Central memory CD8-positive, alpha-beta T cell (primary cell): Measurements from ENCODE around the gene MAMDC2.

ENCODE experiments used
- ATAC-seq: fragments of 150-1000 bp; cut with Tn5 transposase; replicated peaks from 2 replicates; pipeline ENCODE4 v1.10.0; 2022; ENCODE audit warnings: mild to moderate bottlenecking, moderate FRiP score, moderate number of reproducible peaks; ENCODE audit not compliant: poor library complexity, severe bottlenecking; ENCODE audit errors: extremely low read depth
- DNase-seq, 2 donors: peaks; one replicate each; pipeline ENCODE4 v3.0.0; 2021; ENCODE audit warnings: low spot score in 2 of 2
- H3K27ac Mint-ChIP-seq: one replicate; pipeline ENCODE4 v1.8.0; 2022; ENCODE audit warnings: low read depth, mild to moderate bottlenecking, moderate library complexity, mixed read lengths
- H3K27me3 Mint-ChIP-seq: one replicate; pipeline ENCODE4 v1.8.0; 2022; ENCODE audit warnings: mixed read lengths
- H3K36me3 Mint-ChIP-seq: one replicate; pipeline ENCODE4 v1.8.0; 2022; ENCODE audit warnings: mild to moderate bottlenecking, moderate library complexity, mixed read lengths; ENCODE audit not compliant: insufficient read depth
- H3K4me1 Mint-ChIP-seq: one replicate; pipeline ENCODE4 v1.8.0; 2022; ENCODE audit warnings: mixed read lengths
- H3K4me3 Mint-ChIP-seq: one replicate; pipeline ENCODE4 v1.8.0; 2022; ENCODE audit warnings: mild to moderate bottlenecking, moderate library complexity, mixed read lengths
- H3K9me3 Mint-ChIP-seq: one replicate; pipeline ENCODE4 v1.8.0; 2022; ENCODE audit warnings: mixed read lengths

The MAMDC2 gene

GRCh38 chr9:70121818-70122436, 78.3 kb downstream of the MAMDC2 start:
- no peaks in the 10 kb centered on the region for H3K36me3 Mint-ChIP-seq
- H3K4me3 Mint-ChIP-seq: no peak overlapping the region
- no peaks in the 10 kb centered on the region for H3K9me3 Mint-ChIP-seq
- H3K27me3 Mint-ChIP-seq: peaks cover 52% of the 10 kb centered on the region
- H3K4me1 Mint-ChIP-seq: no peaks in the 10 kb centered on the region
- no peak overlapping the region for H3K27ac Mint-ChIP-seq
- ATAC-seq: no peak
- DNase-seq: no peak

GRCh38 chr9:70123695-70124094, 80.0 kb downstream of the MAMDC2 start:
- ATAC-seq (no peak), DNase-seq (no peak)
- Mint-ChIP-seq H3K4me1 (no peaks in the 10 kb centered on the region), H3K27ac (no peak overlapping the region), H3K27me3 (peaks cover 39% of the 10 kb centered on the region), H3K4me3 (no peak overlapping the region), H3K9me3 (no peaks in the 10 kb centered on the region), H3K36me3 (no peaks in the 10 kb centered on the region)

DNA sequence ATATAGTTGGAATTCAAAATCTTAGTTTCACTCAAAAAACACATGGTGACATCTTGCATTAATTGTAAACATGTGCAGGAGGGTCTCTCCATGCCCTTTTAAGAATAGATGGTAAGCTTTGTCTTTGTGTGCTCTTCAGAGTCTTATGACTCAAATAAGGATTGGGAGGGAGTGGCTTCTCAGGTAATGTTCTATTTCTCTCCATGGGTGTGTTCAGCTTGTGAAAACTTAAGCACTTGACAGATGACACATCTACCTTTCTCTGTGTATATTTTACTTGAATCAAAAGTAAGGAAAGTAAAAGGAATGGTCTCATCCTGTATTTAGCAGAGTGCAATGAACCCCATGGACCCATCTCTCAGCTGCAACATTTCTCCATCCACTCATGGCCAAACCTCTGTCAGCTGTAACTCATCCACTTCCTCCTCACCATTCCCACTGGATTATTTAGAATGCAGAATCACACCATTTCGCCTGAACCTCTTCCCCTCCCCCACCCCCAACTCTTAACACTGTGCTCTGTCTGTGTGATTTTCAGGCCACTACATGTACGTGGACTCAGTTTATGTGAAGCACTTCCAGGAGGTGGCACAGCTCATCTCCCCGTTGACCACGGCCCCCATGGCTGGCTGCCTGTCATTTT, 82.1 kb downstream of the MAMDC2 start:
- Mint-ChIP-seq H3K36me3 (no peaks in the 10 kb centered on the region), H3K4me3 (no peak overlapping the region), H3K9me3 (no peaks in the 10 kb centered on the region), H3K27me3 (peaks cover 25% of the 10 kb centered on the region), H3K4me1 (no peaks in the 10 kb centered on the region), H3K27ac (no peak overlapping the region)
- DNase-seq (no peak), ATAC-seq (no peak)

- ATAC-seq (no peak), DNase-seq (no peak)
- H3K27ac Mint-ChIP-seq: no peak overlapping the region
- H3K9me3 Mint-ChIP-seq: no peaks in the 10 kb centered on the region
- no peak overlapping the region for H3K4me3 Mint-ChIP-seq
- no peaks in the 10 kb centered on the region for H3K4me1 Mint-ChIP-seq
- H3K36me3 Mint-ChIP-seq: no peaks in the 10 kb centered on the region
- peaks cover 24% of the 10 kb centered on the region for H3K27me3 Mint-ChIP-seq
Observed at GRCh38 chr9:70127036-70127435, 83.4 kb downstream of the MAMDC2 start.

DNA sequence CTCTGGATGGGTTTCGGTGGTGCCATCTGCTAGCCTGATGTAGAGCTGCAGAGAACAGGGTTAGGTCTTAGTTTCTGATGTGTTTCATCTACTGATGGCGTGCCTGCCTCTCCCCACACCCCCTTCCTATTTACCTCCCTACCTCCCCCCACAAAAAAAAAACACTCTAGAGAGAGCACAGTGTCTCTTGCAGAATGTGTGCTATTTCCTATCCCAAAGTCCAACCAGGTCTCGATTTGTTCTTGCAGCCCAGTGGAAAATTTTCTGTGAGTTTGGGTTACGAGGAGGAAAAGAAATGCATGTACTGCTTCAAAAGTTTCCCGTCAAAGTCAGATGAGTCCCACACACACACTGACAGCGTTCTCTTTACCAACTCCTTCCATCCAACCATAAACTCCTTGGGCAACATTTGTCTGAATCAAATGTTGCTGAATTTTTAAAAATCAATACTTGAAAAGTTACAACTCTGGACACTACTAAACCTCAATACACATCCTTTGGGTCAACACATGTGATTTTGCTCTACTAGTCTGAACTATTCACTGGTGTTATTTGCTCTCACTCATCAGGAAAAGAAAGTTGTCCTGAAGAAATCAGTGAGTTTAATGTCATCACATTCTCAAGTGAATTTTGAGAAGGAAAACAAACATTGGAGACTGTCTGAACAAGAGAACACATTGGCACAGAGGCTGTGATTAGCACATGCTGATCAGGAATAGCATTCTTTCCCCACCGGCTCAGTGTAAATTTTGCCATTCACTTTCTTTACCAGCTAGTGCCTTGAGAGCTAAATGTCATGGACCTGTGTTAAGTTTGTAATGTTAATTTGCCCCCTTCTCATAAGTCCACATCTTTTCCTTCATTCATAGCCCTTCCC, 84.1 kb downstream of the MAMDC2 start:
- Mint-ChIP-seq H3K27ac (no peak overlapping the region), H3K4me3 (no peak overlapping the region), H3K36me3 (no peaks in the 10 kb centered on the region), H3K4me1 (no peaks in the 10 kb centered on the region), H3K27me3 (peaks cover 24% of the 10 kb centered on the region), H3K9me3 (no peaks in the 10 kb centered on the region)
- no peak for DNase-seq
- no peak for ATAC-seq

- H3K36me3 Mint-ChIP-seq: no peaks in the 10 kb centered on the region
- peaks cover 26% of the 10 kb centered on the region for H3K27me3 Mint-ChIP-seq
- H3K27ac Mint-ChIP-seq: no peak overlapping the region
Observed at GRCh38 chr9:70130266-70130665, 86.6 kb downstream of the MAMDC2 start.

DNA sequence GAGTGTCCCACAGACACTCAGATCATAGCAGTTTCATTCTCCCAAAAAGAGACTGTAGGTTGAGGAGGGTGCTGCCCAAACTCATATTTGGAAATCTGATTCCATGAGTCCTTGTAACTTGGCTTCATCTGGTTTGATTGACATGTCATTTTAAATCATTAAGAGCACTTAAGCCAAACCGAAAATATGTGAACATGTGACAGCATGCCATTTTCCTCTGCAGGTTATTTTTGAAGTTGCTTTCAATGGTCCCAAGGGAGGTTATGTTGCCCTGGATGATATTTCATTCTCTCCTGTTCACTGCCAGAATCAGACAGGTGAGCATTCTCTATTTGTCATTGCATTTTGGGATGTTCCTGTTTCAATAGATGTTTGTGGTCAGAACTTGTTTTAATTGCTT, 87.6 kb downstream of the MAMDC2 start:
- Mint-ChIP-seq H3K4me3 (no peak overlapping the region), H3K9me3 (no peaks in the 10 kb centered on the region), H3K27ac (no peak overlapping the region), H3K27me3 (peaks cover 19% of the 10 kb centered on the region), H3K4me1 (no peaks in the 10 kb centered on the region), H3K36me3 (no peaks in the 10 kb centered on the region)
- DNase-seq (no peak), ATAC-seq (no peak)

More at GRCh38 chr9:70130266-70130665, 86.6 kb downstream of the MAMDC2 start:
- ATAC-seq: no peak
- DNase-seq: no peak
- no peak overlapping the region for H3K4me3 Mint-ChIP-seq
- H3K4me1 Mint-ChIP-seq: no peaks in the 10 kb centered on the region
- H3K9me3 Mint-ChIP-seq: no peaks in the 10 kb centered on the region

DNA sequence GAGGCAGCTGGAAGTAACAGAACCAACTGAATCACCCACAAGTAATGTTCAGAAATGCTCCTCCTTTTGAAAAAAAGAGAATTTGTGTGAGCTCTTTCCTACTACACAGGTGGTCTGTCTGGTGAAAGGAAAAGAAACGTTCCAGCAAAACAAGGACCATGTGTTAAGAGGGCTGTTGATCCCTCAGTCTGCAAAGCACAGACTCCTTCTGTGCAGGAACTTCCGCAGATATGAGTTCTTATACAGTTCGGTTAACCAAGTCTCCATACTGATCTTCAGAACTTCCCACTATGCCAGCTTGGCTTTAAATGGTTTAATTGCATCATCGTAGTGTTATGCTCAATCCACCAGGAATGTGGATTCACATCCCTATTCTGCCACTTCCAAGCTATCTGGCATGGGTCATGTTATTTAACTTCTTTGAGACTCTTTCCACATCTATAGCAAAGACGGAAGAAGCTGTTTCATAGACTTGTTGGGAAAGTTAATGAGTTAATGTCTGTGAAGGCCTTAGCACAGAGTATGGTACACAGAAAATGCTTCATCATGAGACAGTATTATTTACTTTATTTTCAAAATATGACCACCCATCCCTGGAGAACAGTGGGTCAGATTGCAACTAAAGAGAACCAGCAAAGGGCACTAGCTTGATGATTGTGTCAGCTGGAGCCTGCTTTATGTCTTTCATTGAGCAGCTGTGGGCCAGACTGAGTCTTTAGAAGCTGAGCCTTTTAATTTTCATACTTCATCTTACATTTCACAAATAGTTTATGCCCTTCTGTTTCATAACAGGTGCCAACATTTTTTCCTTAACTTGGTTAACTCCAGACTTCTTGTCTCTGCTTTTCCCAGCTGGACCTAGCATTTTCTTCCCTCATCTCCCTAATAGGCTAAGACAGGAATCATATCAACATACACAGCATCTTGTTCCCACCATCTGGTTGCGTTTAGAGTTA, 89.9 kb downstream of the MAMDC2 start:
- no peaks in the 10 kb centered on the region for H3K4me1 Mint-ChIP-seq
- peaks cover 25% of the 10 kb centered on the region for H3K27me3 Mint-ChIP-seq
- H3K36me3 Mint-ChIP-seq: no peaks in the 10 kb centered on the region
- no peak overlapping the region for H3K27ac Mint-ChIP-seq
- no peak overlapping the region for H3K4me3 Mint-ChIP-seq
- no peak for ATAC-seq
- DNase-seq: no peak
- H3K9me3 Mint-ChIP-seq: no peaks in the 10 kb centered on the region

DNA sequence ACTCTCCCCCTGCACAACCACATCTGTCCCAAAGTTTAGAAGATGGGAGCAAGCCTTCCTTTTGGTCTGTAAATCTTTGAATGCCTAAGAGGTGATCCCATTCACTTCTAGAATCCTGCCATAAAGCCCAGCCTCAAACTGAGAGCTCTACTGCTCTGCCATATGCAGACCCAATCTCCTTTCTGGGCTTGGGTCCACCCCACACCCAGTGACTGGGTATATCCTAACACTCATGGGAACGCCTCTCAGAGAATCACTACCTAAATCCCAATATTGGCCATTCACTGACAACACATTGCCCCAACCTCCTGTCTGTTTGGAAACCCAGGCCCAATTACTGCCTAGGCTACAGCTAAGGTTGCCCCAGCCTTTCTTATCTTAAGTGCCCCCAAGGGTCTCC, 90.7 kb downstream of the MAMDC2 start:
- ATAC-seq (no peak), DNase-seq (no peak)
- Mint-ChIP-seq H3K4me1 (no peaks in the 10 kb centered on the region), H3K27ac (no peak overlapping the region), H3K36me3 (no peaks in the 10 kb centered on the region), H3K4me3 (no peak overlapping the region), H3K27me3 (peaks cover 25% of the 10 kb centered on the region), H3K9me3 (no peaks in the 10 kb centered on the region)

DNA sequence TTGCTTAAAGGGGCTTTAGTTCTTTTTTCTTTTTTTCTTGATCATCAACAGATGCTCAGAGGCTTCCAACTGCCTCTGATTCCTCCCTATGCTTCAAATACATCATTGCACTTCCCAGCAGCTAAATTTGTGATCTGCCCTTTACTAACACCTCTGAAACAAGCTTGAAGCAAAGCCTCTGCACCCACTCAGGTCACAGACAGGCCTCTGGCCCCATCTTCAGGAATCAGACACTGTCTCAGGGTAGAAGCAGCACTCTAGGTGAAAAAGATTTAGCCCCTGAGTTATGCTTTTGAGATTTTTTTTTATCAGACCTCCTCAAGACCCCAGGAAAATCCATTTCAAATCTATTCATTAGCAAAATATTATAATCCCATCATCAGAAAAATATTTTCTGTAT, 91.5 kb downstream of the MAMDC2 start:
- Mint-ChIP-seq H3K27ac (no peak overlapping the region), H3K27me3 (peaks cover 29% of the 10 kb centered on the region), H3K4me3 (no peak overlapping the region), H3K4me1 (no peaks in the 10 kb centered on the region), H3K9me3 (no peaks in the 10 kb centered on the region), H3K36me3 (no peaks in the 10 kb centered on the region)
- no peak for ATAC-seq
- no peak for DNase-seq

DNA sequence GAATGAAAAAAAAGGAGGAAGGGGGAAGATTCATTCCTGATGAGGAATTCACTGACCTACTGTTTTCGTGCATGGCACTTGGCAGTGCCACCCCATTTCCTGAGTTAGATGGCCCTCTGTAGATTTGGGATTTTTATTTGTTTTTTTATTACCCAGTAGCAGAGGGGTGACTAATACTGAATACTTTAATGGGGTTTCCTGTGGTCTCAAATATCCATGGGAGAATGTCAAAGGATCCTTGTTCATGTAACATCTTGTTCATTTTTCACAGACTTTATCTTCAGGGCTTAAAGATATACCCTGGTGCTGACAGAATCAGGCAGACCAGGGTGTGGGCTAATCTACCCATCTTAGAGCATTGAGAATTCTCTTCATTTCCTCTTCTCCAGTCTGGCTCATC, 93.0 kb downstream of the MAMDC2 start:
- no peak overlapping the region for H3K4me3 Mint-ChIP-seq
- ATAC-seq: no peak
- DNase-seq: no peak

GRCh38 chr9:70137577-70137976, 93.9 kb downstream of the MAMDC2 start:
- no peaks in the 10 kb centered on the region for H3K36me3 Mint-ChIP-seq
- ATAC-seq (no peak), DNase-seq (no peak)
- no peaks in the 10 kb centered on the region for H3K4me1 Mint-ChIP-seq
- H3K9me3 Mint-ChIP-seq: no peaks in the 10 kb centered on the region
- no peak overlapping the region for H3K27ac Mint-ChIP-seq
- peaks cover 53% of the 10 kb centered on the region for H3K27me3 Mint-ChIP-seq
- no peak overlapping the region for H3K4me3 Mint-ChIP-seq

More for the DNA sequence above, 93.0 kb downstream of the MAMDC2 start:
- no peaks in the 10 kb centered on the region for H3K9me3 Mint-ChIP-seq
- no peaks in the 10 kb centered on the region for H3K36me3 Mint-ChIP-seq
- H3K27ac Mint-ChIP-seq: no peak overlapping the region
- peaks cover 44% of the 10 kb centered on the region for H3K27me3 Mint-ChIP-seq
- no peaks in the 10 kb centered on the region for H3K4me1 Mint-ChIP-seq
